Keratinocyte (primary cell): Measurements from ENCODE around the gene ADRM1.

Experiments used
- EZH2 ChIP-seq: IDR thresholded peaks from one replicate; pipeline ENCODE4 v1.6.1; 2012; ENCODE audit warnings: inconsistent platforms, mild to moderate bottlenecking, low read length, moderate library complexity
- TF ChIP-seq, protein P1 (sequence below), 3 experiments: IDR thresholded peaks in 1 of 3; conservative IDR thresholded peaks in 1 of 3; optimal IDR thresholded peaks in 1 of 3; 2 replicates in 2 of 3; 3 replicates in 1 of 3; pipeline versions ENCODE3 to v1.5.1; 2011; ENCODE audit warnings: low read length in 3 of 3, mild to moderate bottlenecking in 3 of 3, moderate library complexity in 2 of 3, control low read depth in 1 of 3, inconsistent platforms in 1 of 3; ENCODE audit not compliant: insufficient read depth in 2 of 3; ENCODE audit errors: extremely low read depth in 1 of 3

DNA sequence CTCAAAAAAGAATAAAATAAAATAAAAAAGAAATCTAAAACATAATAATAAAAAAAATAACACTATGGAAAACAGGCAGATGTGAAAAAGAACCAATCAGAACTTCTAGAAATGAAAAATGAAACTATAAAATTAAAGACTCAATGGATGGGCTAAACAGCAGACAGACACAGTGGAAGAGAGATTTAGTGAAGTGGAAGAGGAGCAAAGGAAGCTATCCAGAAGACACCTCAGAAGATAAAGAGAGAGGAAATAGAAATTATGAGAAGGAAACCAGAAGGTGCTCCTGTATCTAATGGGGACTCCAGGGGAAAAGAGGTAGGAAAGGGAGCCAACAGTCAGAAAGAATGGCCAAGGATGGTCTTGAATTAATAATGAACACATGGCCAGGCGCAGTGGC is 45.8 kb downstream of the ADRM1 start:
- no peak for TF ChIP-seq EZH2
- TF ChIP-seq, protein P1, sequence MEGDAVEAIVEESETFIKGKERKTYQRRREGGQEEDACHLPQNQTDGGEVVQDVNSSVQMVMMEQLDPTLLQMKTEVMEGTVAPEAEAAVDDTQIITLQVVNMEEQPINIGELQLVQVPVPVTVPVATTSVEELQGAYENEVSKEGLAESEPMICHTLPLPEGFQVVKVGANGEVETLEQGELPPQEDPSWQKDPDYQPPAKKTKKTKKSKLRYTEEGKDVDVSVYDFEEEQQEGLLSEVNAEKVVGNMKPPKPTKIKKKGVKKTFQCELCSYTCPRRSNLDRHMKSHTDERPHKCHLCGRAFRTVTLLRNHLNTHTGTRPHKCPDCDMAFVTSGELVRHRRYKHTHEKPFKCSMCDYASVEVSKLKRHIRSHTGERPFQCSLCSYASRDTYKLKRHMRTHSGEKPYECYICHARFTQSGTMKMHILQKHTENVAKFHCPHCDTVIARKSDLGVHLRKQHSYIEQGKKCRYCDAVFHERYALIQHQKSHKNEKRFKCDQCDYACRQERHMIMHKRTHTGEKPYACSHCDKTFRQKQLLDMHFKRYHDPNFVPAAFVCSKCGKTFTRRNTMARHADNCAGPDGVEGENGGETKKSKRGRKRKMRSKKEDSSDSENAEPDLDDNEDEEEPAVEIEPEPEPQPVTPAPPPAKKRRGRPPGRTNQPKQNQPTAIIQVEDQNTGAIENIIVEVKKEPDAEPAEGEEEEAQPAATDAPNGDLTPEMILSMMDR (optimal IDR thresholded peaks at IDR 0.05 in 1 of 3, IDR thresholded peaks at IDR 0.05 in 1 of 3, conservative IDR thresholded peaks at IDR 0.05 in 1 of 3; ENCODE audit: extremely low read depth in 1 of 3, insufficient read depth in 2 of 3, low read length in 3 of 3): no peak
